GM12892 (cell line): ENCODE measurements around the gene SFN.

Source experiments
- POLR2A ChIP-seq: IDR thresholded peaks from 2 replicates; pipeline ENCODE4 v1.6.1; 2011; ENCODE audit warnings: low read depth, low read length, control low read depth
- POLR2AphosphoS5 ChIP-seq: IDR thresholded peaks from 2 replicates; pipeline ENCODE4 v1.6.1; 2011; ENCODE audit warnings: low read depth, low read length, control low read depth

DNA sequence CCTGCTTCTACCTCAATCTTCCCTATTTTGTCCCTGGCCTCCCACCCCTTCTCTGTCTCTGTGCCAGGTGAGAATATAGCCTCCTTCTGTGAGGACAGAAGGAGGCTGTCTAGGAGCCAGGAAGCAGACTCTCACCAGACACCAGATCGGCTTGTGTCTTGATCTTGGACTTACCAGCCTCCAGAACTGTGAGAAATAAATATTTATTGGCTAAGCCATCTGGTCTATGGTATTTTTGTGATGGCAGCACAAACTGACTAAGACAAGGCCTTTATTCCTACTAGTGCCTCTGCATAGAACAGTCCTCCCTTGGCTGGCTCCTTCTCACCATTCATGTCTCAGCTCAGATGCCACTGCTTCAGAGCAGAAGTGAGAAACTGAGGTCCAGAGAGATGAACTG is 25.3 kb downstream of the SFN start:
- TF ChIP-seq POLR2AphosphoS5, result no peak
- TF ChIP-seq POLR2A, result no peak
